ENCODE data around the gene PPCDC.

Gene PPCDC

GRCh38 chr15:75045332-75046015 lies 22.1 kb downstream of the PPCDC start:
- DNase-seq, result peak; percentile 27

DNA sequence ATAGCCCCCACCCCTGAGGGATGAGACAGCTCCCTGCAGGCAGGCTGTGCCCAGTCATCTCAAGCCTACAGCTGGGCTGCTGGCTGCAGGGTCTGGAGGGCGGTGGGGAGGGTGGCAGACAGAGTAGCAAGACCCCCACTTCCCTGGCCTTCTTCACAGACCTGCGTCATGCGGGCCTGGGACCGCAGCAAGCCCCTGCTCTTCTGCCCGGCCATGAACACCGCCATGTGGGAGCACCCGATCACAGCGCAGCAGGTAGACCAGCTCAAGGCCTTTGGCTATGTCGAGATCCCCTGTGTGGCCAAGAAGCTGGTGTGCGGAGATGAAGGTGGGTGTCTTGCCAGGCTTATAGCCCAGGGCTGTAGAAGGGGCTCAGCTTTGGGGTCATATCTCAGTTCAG lies 25.0 kb downstream of the PPCDC start:
- no peak for DNase-seq

DNA sequence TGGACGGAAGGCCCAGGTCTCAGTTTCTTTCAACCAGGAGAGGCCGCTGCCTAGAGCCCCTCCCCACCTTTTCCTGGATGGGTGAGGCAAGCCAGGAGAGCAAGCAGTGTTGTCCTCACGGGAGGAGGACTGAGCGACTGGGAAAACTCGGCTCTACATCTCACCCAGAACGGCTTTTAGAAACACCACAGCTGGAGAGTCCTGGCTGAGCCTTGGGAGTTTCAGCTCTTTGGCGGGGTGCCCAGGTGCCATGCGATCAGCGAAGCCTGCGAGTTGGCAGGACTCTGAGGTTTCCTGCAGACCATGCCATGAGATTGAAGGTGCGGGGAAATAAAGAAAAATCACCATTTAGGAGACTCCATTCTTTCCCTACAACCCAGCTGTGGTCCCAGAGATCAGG lies 26.0 kb downstream of the PPCDC start:
- DNase-seq, result no peak

- no peak for DNase-seq
Measured at GRCh38 chr15:75050283-75050682, 26.9 kb downstream of the PPCDC start.

GRCh38 chr15:75051191-75051608 lies 27.8 kb downstream of the PPCDC start:
- DNase-seq, result no peak

DNA sequence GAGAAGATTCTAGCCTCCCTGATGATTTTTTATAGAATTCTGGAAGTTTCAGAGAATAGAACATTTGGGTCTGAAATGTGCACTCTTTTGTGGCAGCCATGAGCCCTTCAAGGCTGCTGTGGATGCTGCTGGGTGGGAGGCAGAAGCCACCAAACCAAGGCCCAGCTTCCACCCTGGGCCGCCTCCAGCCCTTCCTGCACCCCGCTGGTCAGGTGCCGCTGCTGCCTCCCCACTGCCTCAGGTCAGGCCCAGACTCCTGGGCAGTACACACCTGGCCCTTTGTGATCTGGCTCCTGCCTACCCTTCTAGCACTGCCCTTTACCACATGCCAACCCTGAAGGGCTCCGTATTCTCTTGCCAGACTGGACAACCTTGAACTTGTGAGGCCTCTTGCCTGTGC lies 28.3 kb downstream of the PPCDC start:
- DNase-seq, result no peak

- DNase-seq, result no peak
Measured at GRCh38 chr15:75052972-75053747, 29.8 kb downstream of the PPCDC start.

DNA sequence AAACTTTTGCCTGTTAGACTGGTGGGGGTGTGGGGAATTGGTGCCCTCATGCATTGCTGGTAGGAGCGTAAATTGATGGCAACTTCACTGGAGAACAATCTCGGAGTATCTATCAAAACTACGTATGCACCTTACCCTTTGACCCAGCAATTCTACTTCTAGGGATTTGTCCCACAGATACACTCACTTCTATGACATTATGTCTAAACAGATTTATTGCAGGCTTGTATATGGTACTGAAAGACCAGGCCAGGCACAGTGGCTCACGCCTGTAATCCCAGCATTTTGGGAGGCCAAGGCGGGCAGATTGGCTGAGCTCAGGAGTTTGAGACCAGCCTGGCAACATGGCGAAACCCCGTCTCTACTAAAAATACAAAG lies 30.3 kb downstream of the PPCDC start:
- DNase-seq, result no peak

DNA sequence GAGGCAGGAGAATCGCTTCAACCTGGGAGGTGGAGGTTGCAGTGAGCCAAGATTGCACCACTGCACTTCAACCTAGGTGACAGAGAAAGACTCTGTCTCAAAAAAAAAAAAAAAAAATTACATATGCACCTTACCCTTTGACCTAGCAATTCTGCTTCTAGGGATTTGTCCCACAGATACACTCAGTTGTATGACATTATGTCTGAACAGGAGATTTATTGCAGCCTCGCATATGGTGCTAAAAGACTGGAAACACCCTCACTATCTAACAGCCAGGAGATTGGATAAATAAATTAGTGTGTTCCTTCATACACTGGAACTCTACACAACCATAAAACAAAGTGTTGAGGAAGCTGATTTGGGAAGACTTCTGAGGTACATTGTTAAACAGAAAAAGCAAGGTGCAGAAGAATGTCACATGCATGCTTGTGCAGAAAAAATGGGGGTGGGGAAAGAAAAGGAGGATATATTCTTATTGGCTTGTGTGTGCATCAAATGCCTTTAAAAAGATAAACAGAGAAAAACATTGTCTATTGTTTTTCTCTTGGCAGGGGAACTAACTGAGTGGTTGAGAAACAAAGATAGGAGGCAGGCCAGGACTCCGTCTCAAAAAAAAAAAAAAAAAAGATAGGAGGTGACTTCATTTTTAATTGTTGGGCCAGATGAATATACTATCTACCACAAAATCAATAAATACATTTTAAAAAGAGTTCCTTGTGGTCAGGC lies 30.9 kb downstream of the PPCDC start:
- DNase-seq, result no peak

- DNase-seq, result no peak
Measured at GRCh38 chr15:75056036-75056435, 32.6 kb downstream of the PPCDC start.

DNA sequence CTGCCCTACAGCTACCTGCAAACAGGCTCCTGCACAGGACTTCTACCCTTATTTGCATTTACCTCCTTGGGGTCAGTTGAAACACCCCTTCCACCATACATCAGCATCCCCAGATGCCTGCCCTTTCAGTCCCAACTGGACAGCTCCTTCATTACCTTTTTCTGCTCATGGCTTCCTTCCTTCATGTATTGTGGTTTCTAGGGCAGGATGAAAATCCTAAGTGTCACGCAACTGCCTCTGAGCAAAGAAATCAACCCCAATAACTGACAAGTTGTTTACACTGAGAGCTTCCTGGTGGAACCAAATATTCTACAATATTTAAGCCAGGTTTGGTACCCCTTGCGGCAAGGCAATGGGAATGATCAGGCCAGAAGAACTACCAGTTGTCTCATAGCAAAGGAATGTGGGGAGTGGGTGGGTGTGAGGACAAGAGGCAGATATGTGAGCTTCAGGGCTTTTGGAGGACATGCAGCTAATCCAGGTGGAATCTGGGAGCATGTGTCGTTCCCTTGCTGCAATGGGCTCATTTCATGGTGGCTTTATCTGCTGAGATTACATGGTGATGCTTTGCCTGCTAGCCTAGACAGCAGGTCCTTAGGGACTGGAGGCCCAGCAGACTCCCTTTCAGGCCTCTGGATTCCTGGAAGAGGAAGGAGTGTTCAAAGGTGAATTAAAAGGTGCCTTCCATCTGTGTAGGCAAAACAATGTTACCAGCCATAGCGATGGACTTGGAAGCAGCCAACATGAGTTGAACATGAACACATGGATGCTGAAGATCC lies 34.9 kb downstream of the PPCDC start:
- no peak for DNase-seq

DNA sequence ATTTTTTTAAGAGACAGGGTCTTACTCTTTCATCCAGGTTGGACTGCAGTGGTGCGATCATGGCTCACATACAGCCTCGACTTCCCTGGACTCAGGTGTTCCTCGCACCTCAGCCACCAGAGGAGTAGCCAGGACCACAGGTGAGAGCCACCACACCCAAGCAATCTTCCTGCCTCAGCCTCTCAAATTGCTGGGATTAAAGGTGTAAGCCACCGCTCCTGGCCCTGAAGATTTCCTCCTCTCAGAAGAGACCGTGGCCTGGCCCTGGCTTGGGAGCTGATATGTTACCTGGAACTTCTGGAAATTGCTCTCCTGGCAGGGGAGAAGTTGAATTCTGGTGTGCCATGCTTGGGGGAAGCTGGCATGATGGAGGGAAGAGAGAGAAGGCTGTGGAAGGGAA lies 36.2 kb downstream of the PPCDC start:
- DNase-seq, result no peak

- DNase-seq, result no peak
Measured at GRCh38 chr15:75061272-75061671, 37.9 kb downstream of the PPCDC start.

- DNase-seq, result no peak
Measured at GRCh38 chr15:75062706-75063105, 39.3 kb downstream of the PPCDC start.

DNA sequence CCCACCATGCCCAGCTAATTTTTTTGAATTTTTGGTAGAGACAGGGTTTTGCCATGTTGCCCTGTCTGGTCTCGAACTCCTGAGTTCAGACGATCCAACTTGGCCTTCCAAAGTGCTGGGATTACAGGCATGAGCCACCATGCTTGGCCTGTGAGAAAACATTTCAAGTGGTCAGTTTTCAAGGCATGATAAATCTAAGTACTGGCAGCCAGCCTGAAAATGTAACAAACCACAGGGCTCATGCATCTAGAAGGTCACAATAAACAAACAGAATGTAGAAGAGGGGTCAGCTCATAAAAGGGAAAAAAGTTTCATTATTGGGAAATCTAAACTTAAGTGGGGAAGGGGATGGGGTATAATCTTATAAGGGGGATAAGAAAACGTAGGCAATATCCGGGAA lies 39.9 kb downstream of the PPCDC start:
- no peak for DNase-seq

DNA sequence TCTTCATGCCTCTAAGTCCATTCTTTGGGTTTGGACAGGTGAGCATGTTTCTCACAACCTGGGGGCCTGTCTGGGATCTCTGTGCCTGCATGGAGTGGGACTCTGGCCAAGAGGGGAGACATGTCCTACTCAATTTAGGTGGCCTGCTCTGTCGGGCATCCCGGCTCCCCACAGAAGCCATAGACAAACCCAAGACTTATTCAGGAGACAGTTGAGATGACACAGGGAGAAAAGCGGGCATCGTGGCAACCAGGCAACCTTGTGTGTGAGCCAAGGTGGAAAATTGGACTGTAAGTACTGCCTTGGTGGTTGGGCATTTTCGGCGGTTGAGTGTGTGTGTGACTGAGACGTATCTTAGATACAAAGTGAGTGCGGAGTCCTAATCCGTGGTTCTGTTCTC lies 40.5 kb downstream of the PPCDC start:
- DNase-seq, result no peak

GRCh38 chr15:75064846-75065245 lies 41.5 kb downstream of the PPCDC start:
- DNase-seq, result no peak

DNA sequence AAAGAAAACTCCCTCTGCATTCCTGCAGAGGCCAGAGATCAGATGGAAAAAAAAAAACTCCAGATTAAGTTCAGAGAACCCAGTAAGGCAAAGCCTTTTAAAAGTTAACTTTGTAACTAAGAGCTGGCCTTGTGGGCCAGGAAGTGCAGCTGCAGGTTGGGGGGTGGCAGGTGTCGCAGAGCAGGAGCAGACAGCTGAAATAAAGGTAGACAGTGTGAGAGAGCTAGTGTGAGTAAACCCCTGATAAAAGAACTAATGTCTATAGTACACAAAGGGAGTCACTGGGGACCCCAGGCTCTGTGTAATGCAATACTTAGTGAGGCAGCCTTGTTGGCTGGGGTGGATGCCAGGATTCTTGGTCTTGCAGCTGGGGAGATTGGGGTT lies 42.1 kb downstream of the PPCDC start:
- DNase-seq, result no peak

DNA sequence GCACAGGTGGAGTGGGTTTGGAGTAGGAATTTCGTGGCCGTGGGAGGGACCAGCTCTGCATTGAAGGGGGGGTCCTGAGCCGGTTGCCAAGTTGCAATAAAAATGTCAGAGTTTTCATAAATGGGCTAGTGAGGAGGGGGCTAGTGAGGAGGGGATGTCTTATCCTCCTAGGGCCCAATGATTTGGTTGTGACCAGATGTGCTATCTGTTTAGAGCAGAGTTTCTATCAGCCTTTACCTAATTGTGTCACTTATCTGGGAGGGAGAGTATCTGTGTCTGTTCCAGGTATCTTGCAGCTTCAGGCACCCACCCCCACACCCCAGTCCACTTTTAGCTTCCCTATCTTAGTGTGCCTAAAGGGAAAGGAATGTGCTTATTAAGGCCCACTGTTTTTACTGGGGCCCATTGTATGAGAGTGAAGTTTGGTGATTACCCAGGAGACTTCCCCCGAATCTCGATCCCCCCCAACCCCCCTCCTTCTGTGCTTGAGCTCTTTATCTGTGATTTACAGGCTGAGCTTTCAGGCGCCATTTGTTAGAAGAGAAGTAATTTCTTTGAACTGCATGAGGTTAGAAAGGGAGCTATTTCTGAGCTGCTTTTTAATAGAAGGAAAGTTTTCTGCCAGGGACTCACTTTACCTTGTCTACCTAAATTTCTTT lies 42.6 kb downstream of the PPCDC start:
- DNase-seq, result no peak

DNA sequence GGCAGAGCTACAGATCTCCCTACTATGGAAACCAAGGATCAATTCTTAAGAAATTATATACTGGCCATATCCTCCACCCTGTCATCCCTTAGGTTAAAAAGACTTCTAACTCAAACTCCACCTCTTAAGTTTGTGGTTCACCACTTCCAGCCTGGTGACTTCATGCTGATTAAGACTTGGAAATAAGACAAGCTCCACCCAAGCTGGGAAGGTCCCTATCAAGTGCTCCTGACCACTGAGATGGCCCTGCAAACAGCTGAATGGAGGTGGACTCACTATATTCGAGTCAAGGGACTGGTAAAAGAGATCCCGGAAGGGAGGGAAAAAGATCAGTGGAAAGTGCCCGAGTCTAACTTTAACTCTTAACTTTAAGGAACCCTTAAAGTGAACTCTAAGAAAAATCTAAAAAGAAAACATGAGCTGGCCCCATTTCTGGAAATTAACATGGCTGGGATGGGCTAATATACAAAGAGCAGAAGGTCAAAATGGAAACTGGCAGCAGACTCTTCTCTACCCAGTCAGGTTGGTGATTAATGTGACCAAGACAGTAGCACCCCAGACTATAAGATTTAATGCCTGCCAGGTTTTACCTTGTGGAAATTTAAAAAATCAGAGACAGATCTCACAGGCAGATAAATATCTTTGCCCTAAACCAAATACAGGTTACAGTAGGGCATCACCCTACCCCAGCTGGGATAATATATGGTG lies 43.9 kb downstream of the PPCDC start:
- peak; percentile 45 for DNase-seq

- DNase-seq, result no peak
Measured at GRCh38 chr15:75068748-75069147, 45.4 kb downstream of the PPCDC start.
